Measurements from ENCODE around the gene PCDHB16.
"Not testable (repeated sequence)": the region's sequence is repeated elsewhere in the genome, so short reads cannot be mapped to it uniquely, and the experiment has no call there.

The PCDHB16 gene

DNA sequence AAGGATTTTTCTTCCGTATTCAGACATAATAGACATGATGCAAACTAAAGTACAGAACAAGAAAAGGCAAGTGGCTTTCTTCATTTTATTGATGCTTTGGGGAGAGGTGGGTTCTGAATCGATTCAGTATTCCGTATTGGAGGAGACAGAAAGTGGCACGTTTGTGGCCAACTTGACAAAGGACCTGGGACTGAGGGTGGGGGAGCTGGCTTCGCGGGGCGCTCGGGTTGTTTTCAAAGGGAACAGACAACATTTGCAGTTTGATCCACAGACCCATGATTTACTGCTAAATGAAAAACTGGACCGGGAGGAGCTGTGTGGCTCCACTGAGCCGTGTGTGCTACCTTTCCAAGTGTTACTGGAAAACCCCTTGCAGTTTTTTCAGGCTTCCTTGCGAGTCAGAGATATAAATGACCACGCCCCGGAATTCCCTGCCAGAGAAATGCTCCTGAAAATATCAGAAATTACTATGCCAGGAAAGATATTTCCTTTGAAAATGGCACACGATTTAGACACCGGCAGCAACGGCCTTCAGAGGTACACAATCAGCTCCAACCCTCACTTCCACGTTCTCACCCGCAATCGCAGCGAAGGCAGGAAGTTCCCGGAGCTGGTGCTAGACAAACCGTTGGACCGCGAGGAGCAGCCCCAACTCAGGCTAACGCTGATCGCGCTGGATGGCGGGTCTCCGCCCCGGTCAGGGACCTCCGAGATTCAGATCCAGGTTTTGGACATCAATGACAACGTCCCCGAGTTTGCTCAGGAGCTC lies 31.8 kb upstream of the PCDHB16 start:
- H3K4me3 ChIP-seq (IDR thresholded peaks at IDR 0.05; ENCODE audit: insufficient read depth, low read depth, low read length): no peak overlapping the region
- H2AFZ ChIP-seq (ENCODE audit: low read depth): no peak overlapping the region
- H3K36me3 ChIP-seq (ENCODE audit: insufficient read depth): no peaks in the 10 kb centered on the region
- no peaks in the 10 kb centered on the region for H3K4me1 ChIP-seq (ENCODE audit: low read depth, poor library complexity, severe bottlenecking)
- H4K20me1 ChIP-seq (ENCODE audit: insufficient read depth): no peaks in the 10 kb centered on the region
- H3K4me2 ChIP-seq: no peak overlapping the region
- H3K9ac ChIP-seq: no peak overlapping the region
- H3K27ac ChIP-seq: no peak overlapping the region
- no peaks in the 10 kb centered on the region for H3K27me3 ChIP-seq (ENCODE audit: insufficient read depth, low read depth)
- TF ChIP-seq, protein P1, sequence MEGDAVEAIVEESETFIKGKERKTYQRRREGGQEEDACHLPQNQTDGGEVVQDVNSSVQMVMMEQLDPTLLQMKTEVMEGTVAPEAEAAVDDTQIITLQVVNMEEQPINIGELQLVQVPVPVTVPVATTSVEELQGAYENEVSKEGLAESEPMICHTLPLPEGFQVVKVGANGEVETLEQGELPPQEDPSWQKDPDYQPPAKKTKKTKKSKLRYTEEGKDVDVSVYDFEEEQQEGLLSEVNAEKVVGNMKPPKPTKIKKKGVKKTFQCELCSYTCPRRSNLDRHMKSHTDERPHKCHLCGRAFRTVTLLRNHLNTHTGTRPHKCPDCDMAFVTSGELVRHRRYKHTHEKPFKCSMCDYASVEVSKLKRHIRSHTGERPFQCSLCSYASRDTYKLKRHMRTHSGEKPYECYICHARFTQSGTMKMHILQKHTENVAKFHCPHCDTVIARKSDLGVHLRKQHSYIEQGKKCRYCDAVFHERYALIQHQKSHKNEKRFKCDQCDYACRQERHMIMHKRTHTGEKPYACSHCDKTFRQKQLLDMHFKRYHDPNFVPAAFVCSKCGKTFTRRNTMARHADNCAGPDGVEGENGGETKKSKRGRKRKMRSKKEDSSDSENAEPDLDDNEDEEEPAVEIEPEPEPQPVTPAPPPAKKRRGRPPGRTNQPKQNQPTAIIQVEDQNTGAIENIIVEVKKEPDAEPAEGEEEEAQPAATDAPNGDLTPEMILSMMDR (conservative IDR thresholded peaks at IDR 0.05; ENCODE audit: low read depth, low read length): no peak
- no peaks in the 10 kb centered on the region for H3K79me2 ChIP-seq (ENCODE audit: insufficient read depth, low read depth)

DNA sequence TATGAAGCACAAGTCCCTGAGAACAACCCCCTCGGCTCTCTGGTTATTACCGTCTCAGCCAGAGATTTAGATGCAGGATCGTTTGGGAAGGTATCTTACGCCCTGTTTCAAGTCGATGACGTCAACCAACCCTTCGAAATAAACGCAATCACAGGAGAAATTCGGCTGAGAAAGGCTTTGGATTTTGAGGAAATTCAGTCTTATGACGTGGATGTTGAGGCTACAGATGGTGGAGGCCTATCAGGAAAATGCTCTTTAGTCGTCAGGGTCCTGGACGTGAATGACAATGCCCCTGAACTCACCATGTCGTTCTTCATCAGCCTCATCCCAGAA lies 31.2 kb upstream of the PCDHB16 start:
- Histone ChIP-seq H3K27me3 (ENCODE audit: insufficient read depth, low read depth) (no peaks in the 10 kb centered on the region), H3K4me1 (ENCODE audit: low read depth, poor library complexity, severe bottlenecking) (no peaks in the 10 kb centered on the region), H2AFZ (ENCODE audit: low read depth) (no peak overlapping the region), H4K20me1 (ENCODE audit: insufficient read depth) (no peaks in the 10 kb centered on the region), H3K27ac (no peak overlapping the region), H3K36me3 (ENCODE audit: insufficient read depth) (no peaks in the 10 kb centered on the region), H3K4me2 (no peak overlapping the region), H3K79me2 (ENCODE audit: insufficient read depth, low read depth) (no peaks in the 10 kb centered on the region), H3K9ac (no peak overlapping the region), H3K4me3 (IDR thresholded peaks at IDR 0.05; ENCODE audit: insufficient read depth, low read depth, low read length) (no peak overlapping the region)
- TF ChIP-seq, protein P1 (conservative IDR thresholded peaks at IDR 0.05; ENCODE audit: low read depth, low read length): no peak

DNA sequence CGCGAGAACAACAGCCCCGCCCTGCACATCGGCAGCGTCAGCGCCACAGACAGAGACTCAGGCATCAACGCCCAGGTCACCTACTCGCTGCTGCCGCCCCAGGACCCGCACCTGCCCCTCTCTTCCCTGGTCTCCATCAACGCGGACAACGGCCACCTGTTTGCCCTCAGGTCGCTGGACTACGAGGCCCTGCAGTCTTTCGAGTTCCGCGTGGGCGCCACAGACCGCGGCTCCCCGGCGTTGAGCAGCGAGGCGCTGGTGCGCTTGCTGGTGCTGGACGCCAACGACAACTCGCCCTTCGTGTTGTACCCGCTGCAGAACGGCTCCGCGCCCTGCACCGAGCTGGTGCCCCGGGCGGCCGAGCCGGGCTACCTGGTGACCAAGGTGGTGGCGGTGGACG lies 30.6 kb upstream of the PCDHB16 start:
- not testable (repeated sequence) for H3K79me2 ChIP-seq (ENCODE audit: insufficient read depth, low read depth); H3K4me1 ChIP-seq (ENCODE audit: low read depth, poor library complexity, severe bottlenecking); H3K27ac ChIP-seq; H3K4me3 ChIP-seq (IDR thresholded peaks at IDR 0.05; ENCODE audit: insufficient read depth, low read depth, low read length); H3K4me2 ChIP-seq; H2AFZ ChIP-seq (ENCODE audit: low read depth); H3K27me3 ChIP-seq (ENCODE audit: insufficient read depth, low read depth); H3K9ac ChIP-seq; H4K20me1 ChIP-seq (ENCODE audit: insufficient read depth); H3K36me3 ChIP-seq (ENCODE audit: insufficient read depth)

DNA sequence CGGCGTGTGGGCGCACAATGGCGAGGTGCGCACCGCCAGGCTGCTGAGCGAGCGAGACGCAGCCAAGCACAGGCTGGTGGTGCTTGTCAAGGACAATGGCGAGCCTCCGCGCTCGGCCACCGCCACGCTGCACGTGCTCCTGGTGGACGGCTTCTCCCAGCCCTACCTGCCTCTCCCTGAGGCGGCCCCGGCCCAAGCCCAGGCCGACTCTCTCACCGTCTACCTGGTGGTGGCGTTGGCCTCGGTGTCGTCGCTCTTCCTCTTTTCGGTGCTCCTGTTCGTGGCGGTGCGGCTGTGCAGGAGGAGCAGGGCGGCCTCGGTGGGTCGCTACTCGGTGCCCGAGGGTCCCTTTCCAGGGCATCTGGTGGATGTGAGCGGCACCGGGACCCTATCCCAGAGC lies 30.1 kb upstream of the PCDHB16 start:
- not testable (repeated sequence) for H3K4me3 ChIP-seq (IDR thresholded peaks at IDR 0.05; ENCODE audit: insufficient read depth, low read depth, low read length); H3K79me2 ChIP-seq (ENCODE audit: insufficient read depth, low read depth); H4K20me1 ChIP-seq (ENCODE audit: insufficient read depth); H3K27me3 ChIP-seq (ENCODE audit: insufficient read depth, low read depth); H3K4me1 ChIP-seq (ENCODE audit: low read depth, poor library complexity, severe bottlenecking); H2AFZ ChIP-seq (ENCODE audit: low read depth); H3K9ac ChIP-seq; H3K4me2 ChIP-seq; H3K27ac ChIP-seq; H3K36me3 ChIP-seq (ENCODE audit: insufficient read depth)

DNA sequence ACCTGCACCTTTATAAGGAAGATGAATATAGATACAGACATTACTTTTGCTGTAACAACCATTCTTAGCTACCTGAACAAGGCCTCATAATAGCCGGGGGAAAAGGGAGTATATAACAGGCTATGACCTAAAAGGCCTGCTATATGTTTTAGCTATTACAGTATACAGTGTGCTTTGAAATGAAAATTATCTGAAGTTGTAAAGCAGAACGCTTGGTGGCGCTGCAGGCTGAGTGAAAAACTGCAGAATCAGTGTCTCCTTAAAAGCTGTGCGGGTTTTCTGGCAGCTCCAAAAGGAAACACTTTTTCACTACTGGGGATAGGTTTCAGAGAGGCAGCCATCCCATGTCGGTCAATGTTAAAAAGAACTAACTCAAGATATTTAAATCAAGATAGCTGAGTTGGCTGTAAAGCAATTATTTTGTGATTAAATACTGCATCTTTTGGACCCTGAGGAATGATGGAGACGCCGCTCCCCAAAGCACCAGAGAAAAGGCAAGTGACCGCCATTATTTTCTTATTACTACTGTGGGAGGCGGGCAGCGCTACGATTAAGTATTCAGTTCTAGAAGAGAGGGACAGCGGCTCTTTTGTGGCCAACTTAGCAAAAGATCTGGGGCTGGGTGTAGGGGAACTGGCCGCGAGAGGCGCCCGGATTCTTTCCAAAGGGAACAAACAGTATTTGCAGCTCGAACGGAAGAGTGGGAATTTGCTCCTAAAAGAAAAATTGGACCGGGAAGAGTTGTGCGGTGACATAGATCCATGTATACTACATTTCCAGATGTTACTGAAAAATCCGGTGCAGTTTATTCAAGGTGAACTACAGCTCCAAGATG lies 26.4 kb upstream of the PCDHB16 start:
- Histone ChIP-seq H3K4me1 (ENCODE audit: low read depth, poor library complexity, severe bottlenecking) (no peaks in the 10 kb centered on the region), H2AFZ (ENCODE audit: low read depth) (no peak overlapping the region), H3K27me3 (ENCODE audit: insufficient read depth, low read depth) (no peaks in the 10 kb centered on the region), H3K4me2 (no peak overlapping the region), H3K9ac (no peak overlapping the region), H3K36me3 (ENCODE audit: insufficient read depth) (no peaks in the 10 kb centered on the region), H4K20me1 (ENCODE audit: insufficient read depth) (no peaks in the 10 kb centered on the region), H3K27ac (no peak overlapping the region), H3K4me3 (IDR thresholded peaks at IDR 0.05; ENCODE audit: insufficient read depth, low read depth, low read length) (no peak overlapping the region), H3K79me2 (ENCODE audit: insufficient read depth, low read depth) (no peaks in the 10 kb centered on the region)
- TF ChIP-seq, protein P1 (conservative IDR thresholded peaks at IDR 0.05; ENCODE audit: low read depth, low read length): no peak; the same call in 1 of the 2 replicates

DNA sequence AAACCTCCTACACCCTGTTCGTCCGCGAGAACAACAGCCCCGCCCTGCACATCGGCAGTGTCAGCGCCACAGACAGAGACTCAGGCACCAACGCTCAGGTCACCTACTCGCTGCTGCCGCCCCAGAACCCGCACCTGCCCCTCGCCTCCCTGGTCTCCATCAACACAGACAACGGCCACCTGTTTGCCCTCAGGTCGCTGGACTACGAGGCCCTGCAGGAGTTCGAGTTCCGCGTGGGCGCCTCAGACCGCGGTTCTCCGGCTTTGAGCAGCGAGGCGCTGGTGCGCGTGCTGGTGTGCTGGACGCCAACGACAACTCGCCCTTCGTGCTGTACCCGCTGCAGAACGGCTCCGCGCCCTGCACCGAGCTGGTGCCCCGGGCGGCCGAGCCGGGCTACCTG lies 24.8 kb upstream of the PCDHB16 start:
- H3K4me3 ChIP-seq (IDR thresholded peaks at IDR 0.05; ENCODE audit: insufficient read depth, low read depth, low read length); H3K79me2 ChIP-seq (ENCODE audit: insufficient read depth, low read depth); H3K36me3 ChIP-seq (ENCODE audit: insufficient read depth); H3K4me2 ChIP-seq; H3K4me1 ChIP-seq (ENCODE audit: low read depth, poor library complexity, severe bottlenecking); H3K9ac ChIP-seq; H2AFZ ChIP-seq (ENCODE audit: low read depth); H3K27me3 ChIP-seq (ENCODE audit: insufficient read depth, low read depth); H4K20me1 ChIP-seq (ENCODE audit: insufficient read depth); H3K27ac ChIP-seq: not testable (repeated sequence)

DNA sequence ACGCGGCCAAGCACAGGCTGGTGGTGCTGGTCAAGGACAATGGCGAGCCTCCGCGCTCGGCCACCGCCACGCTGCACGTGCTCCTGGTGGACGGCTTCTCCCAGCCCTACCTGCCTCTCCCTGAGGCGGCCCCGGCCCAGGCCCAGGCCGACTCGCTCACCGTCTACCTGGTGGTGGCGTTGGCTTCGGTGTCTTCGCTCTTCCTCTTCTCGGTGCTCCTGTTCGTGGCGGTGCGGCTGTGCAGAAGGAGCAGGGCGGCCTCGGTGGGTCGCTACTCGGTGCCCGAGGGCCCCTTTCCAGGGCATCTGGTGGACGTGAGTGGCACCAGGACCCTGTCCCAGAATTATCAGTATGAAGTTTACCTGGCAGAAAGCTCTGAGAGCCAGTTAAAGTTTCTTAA lies 24.3 kb upstream of the PCDHB16 start:
- H3K27ac ChIP-seq; H4K20me1 ChIP-seq (ENCODE audit: insufficient read depth); H3K27me3 ChIP-seq (ENCODE audit: insufficient read depth, low read depth); H3K79me2 ChIP-seq (ENCODE audit: insufficient read depth, low read depth); H2AFZ ChIP-seq (ENCODE audit: low read depth); H3K4me2 ChIP-seq; H3K9ac ChIP-seq; H3K4me3 ChIP-seq (IDR thresholded peaks at IDR 0.05; ENCODE audit: insufficient read depth, low read depth, low read length); H3K36me3 ChIP-seq (ENCODE audit: insufficient read depth); H3K4me1 ChIP-seq (ENCODE audit: low read depth, poor library complexity, severe bottlenecking): not testable (repeated sequence)

All from KMS-11 (cell line).